ENCODE data around the gene TACSTD2.
"Not testable (repeated sequence)": the region's sequence is repeated elsewhere in the genome, so short reads cannot be mapped to it uniquely, and the experiment has no call there.

Gene TACSTD2

DNA sequence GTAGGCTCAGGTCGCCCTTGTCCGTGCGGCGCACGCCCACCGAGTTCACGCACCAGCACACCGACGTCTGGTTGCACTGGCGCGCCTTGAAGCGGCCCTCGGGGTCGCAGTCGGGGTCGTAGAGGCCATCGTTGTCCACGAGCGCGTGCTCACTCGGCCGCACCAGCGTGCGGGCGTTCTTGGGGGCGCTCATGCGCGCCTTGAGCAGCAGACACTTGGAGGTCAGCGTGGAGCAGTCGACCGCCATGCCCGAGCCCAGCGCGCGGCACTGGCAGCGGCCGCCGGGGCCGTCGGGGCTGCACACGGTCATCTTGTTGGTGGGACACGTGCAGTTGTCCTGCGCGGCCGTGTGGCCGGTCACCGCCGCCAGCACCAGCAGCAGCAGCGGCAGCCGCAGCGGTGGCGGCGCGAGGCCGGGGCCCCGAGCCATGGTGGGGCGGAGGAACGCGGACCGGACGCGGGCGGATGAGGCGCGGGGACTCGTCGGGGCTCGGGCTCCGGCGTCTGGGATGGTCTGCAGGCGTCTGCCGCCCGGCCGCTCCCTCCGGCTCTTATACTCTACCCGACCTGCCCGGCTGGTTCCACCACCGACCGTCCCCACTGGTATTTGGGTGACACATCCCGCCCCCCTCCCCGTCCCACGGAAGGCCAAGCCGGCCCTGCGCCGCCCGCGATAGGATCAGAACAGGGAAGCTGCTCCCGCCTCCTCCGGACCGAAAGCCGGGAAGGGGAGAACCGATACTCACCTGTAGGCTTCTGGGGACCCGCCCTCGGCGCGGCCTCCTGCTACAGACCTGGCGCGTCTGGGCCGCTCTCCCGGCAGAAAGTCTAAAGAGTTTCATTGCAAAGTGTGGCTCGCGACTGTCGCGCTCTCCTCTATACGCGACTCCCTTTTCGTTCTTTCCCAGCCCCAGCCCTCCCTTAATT lies at the start of gene TACSTD2:
Gene TACSTD2, minus strand, starts transcription at position 526 of the 927 bp plus-strand sequence. Its CDS starts 96 bp downstream, at position 430.
- no peak for DNase-seq

DNA sequence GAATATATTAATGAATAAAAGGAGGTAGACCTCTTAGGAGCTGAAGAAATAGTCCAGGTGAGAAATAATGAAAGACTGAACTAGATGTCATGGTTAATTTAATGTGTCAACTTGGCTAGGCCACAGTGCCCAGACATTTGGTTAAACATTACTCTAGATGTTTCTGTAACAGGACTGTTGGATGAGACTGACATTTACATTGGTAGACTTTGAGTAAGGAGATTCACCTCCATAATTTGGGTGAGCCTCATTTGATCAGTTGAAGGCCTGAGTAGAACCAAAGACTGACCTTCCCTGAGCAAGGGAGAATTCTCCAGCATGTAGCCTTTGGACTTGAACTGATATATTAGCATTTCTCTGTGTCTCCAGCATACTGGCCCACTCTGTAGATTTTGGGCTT lies 49.2 kb upstream of the TACSTD2 start:
- no peak for DNase-seq

- not testable (repeated sequence) for DNase-seq
Observed at GRCh38 chr1:58623259-58623658, 46.2 kb upstream of the TACSTD2 start.

DNA sequence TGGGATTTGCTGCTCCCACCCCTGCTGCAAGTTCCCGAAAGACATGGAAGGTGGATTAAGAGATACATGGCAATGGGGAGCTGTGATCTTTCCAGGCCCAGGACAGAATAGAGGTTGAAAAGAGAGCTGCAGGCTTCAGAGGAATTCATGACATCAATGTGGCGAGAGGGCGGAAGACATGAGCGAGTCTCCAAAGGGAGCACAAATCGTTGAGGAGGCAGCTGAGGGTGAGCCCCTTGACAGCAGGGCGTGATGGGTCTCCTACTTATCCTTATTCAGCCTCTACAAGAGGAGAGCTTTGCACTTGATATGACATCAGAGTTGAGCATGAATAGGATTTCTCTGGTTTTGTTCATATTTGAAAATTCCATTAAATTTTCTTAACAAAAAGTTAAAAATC lies 45.5 kb upstream of the TACSTD2 start:
- no peak for DNase-seq

DNA sequence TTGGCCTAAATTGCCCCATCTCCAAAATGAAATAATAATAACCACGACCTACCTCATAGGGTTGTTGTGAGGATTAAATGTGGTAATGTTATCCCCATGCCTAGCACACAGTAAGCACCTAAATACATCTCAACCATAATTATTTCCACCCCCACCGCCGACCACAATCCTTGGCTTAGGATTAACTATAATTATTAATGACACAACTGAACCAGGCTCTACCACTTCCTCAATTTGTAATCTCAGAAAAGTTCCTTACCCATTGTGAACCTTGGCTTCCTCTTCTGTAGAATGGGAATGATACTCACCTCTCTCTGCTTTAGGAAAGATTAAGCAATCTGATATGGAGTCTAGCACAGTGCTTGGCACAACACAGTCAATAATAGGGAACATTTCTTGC lies 44.3 kb upstream of the TACSTD2 start:
- no peak for DNase-seq

DNA sequence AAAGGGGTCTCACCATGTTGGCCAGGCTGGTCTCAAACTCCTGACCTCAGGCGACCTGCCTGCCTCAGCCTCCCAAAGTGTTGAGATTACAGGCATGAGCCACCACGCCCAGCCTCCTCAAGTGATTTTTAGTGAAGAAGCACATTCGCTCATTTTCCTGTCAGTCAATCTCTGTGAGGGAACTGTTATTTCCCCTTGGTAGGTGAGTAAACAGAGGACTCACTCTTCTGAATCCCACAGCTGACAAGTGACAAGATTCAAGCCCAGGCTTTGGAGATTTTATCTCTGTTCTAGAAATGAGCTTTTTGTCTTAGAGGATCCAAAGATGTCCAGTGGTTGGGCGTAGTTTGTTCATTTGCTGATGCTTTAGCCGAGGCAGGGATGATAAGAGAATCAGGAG lies 43.9 kb upstream of the TACSTD2 start:
- DNase-seq = no peak

GRCh38 chr1:58620259-58620658 lies 43.2 kb upstream of the TACSTD2 start:
- no peak for DNase-seq

DNA sequence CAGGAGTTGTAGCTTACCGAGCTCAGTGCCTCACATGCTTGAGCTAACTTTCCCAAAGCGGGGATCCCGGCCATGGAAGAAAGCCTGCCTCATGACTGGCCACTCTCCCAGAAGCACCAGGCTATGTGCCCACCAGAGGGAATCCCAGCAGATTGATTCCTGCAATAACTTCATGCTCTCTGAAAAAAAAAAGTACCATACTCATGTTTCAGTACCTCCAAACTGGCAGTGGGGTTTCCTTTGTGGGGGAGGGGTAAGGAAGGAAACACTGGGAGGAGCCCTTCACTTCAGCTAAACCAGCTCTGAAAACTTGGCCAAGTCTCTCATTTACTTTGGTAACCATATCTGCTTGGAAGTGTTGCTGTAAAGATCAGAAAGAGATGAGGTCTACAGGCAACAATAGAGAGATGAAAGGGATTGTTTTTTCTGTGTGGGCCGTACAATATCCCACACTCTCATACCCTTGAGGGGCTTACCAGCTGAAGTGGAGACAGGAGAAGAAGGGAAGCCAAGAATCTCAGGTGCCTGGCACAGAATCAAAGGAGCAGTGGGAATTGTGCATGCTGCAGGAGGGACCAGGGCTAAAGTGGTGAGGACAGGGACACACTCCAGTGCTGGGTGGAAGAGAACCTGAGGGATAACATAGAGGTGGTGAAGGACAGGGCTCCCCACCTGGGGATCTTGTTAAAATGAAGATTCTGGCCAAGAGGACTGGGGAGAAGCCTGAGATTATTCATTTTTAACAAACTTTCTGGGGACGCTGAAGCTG lies 42.4 kb upstream of the TACSTD2 start:
- no peak for DNase-seq

DNA sequence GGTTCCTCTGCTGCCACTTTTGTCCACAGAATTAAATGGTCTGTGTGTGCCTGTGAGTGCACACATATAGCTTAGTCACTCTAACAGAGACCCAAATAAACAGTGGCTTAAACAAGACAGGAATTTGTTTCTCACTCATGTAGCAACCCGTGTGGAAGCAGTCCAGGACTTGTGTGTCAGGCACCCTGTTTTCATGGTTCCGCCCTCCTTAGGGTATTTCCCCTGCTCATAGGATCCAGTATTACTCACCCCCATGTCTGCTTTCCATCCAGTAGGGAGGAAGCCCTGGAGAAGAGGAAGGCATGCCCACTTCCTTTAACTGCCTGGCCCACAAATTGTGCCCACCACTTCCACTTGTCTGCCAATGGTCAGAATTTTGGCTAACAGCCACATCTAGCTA lies 41.3 kb upstream of the TACSTD2 start:
- DNase-seq = no peak

- no peak for DNase-seq
Observed at GRCh38 chr1:58611861-58612385, 34.9 kb upstream of the TACSTD2 start.

DNA sequence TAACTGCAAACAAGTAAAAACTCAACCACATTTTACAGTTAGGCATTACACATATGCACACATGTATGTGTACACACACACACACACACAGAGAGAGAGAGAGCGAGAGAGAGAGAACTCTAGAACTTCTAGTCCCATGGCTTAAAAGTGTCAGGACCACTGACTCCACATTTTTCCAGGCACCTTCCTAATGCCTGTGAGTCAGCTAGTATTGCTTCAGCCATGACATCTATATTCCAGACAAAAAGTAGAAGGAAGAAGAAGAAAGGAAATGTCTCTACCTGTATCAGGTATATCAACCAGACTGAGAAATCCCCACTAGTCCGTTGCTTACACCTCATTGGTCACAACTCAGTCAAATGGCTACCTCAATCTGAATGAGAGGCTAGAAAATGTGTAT lies 31.9 kb upstream of the TACSTD2 start:
- DNase-seq = no peak

DNA sequence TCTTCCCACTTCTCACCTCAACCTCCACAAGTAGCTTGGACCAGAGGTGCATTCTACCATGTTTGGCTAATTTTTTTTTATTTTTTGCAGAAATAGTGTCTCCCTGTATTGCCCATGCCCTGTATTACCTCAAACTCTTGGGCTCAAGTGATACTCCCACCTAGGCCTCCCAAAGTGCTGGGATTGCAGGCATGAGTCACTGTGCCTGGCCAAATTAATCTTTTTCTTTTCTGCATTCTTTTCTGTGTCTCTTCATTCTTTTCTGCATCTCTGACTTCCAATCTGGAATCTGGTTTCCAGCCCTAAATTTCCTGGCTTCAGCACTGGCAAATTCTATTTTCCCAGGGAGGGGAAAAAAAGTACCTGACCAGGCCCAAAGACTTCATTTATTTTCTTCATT lies 31.2 kb upstream of the TACSTD2 start:
- DNase-seq = no peak

DNA sequence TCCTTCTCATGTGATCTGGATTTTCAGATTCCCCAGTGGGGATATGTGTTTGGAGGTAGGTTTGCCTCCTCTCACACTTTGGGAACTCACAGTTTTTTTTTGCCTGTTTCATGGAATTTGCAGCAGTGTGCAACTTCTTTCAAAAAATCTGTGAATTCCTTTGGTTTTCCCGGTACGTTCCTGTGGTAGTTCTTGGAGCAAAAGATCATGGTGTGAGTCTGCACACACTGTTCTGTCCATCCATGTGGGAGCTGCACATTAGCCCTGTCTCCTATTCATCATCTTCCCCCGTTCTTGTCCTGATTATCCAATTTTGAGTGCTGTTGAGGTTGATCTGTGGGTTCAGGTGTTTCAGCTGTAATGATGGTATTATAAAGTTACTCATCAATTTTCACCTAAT lies 30.3 kb upstream of the TACSTD2 start:
- no peak for DNase-seq

- DNase-seq = not testable (repeated sequence)
Observed at GRCh38 chr1:58601921-58602320, 24.9 kb upstream of the TACSTD2 start.

DNA sequence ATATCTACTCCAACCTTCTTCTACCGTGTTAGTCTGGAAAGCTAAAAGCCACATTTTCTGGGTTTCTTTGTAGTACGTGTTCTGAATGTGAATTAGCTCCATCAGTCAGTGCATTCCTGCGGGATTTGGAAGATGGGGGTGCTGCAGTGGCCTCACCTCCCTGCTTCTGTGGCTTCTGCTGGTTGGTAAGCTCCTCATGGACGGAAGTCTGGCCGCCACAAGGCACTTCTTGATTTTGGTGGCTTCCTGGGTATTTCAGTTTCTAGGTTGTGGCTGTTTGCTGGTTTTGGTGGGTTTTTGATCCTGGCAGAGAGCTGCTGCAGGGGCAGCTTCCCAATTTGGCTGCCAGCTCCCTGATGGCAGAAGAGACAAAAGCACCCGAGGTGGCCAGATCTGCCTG lies 20.9 kb upstream of the TACSTD2 start:
- DNase-seq = no peak

DNA sequence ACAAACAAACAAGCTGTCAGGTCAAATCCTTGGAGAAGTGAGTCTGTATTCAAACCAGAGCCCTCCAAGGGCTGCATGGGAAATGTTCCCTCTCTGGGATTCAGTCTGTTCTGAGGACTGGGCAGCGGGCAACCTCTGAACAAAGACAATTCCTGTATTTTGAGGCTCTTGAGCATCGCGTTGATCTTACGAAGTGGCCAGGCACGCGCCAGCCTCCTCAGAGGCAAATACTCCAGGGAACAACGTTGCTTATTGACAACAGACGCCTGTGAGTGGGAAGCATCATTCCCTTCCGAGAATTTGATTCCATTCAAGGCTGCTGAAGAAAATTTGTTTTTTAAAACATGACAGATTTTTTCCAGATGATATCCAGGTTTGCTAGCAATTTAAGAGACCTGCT lies 20.0 kb upstream of the TACSTD2 start:
- DNase-seq = no peak

DNA sequence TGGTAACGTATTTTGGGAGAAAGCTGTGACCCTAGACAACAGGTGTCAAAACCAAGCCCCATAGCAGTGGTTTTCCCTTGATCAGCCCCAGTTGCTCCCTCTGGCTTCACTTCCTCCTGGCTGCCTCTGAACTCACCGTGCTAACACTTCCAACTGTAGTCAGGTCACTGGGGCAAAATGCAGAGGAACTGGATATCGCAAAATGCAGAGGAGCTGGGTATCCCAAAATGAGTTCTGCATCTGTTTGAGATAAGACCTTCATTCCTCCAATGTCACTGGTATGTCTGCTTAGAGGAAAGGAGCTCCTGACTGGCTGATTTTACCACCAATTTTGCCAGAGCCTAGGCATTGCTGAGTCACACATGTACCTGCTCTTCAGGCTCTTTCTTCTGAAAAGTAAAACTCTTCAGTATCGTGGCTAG lies 19.6 kb upstream of the TACSTD2 start:
- DNase-seq = no peak

DNA sequence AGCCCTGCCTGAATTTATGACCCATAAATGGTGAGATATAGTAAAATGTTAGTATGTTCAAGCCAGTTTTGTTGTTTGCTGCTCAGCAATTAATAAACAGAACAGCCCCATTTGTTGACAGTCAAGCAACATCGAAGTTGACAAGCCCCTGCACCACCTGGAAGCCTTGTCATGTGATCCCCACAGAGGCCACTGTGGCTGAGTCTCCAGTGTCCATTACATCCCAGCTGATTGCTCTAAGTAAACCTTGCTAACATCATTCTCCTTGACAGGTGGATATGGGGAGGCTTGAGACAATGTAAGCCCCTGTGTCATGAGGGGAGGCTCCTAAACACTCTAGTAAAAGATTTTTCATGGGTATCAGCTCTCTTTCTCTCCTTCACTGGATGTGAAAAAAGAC lies 17.5 kb upstream of the TACSTD2 start:
- DNase-seq = no peak

GRCh38 chr1:58592522-58593134 lies 15.6 kb upstream of the TACSTD2 start:
- DNase-seq = no peak

DNA sequence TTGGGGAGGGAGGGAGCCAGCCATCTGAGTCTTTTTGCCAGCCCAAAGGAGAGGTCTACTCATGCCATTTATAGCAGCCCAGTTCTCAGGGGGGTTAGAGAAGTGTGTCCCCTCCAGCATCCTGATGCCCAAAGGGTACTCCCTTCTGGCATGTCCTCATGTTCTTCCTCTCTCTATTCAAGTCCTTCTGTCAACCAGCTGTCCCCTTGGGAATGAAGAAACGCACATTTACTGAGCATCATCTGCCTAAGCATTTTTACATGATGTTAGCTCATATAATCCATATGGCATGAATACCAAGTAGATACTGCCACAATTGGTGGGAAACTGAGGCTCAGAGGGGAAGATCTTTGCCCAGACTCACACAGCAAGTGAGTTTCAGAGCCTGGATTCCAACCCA lies 14.8 kb upstream of the TACSTD2 start:
- DNase-seq = no peak

- no peak for DNase-seq
Observed at GRCh38 chr1:58590019-58590418, 13.0 kb upstream of the TACSTD2 start.

GRCh38 chr1:58588396-58588795 lies 11.3 kb upstream of the TACSTD2 start:
- DNase-seq = no peak

DNA sequence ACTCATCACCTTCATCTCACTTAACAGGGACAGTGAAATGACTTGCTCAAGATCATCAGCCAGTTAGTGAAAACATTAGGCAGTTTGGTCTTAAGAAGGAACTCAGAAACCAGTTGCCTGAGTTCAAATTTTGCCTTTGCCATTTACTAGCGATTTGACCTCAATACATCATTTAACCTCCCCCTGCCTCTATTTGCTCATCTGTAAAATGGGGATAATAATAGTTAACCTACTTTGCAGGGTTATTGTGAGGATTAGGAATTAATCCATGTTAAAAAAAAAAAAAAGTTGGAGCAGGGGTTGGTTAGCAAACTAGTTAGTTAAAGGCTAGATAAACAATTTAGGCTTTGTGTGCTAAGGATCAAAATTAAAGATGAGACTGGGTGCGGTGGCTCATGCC lies 10.6 kb upstream of the TACSTD2 start:
- no peak for DNase-seq

Data from SIG-M5 (cell line).